Tongue (tissue), 2 donors: ENCODE measurements around the gene BOK. TPM values are rescaled to one million over a fixed set of nuclear protein-coding genes. Genes with fewer than 3 reads are reported as not detected.
"Not testable (repeated sequence)": the region's sequence is repeated elsewhere in the genome, so short reads cannot be mapped to it uniquely, and the experiment has no call there.

Experiments
- DNase-seq: peaks from one replicate; pipeline ENCODE4 v3.0.0-alpha.2; 2015
- total RNA-seq: library from RNA; depleted of rRNA; stranded (reverse); fragments of >200 nt; gene quantifications from one replicate; pipeline ENCODE4 v1.2.3, GENCODE V29; 2014

The BOK gene
- total RNA-seq, 1 donor from 2014 or later, result 28.0 TPM

DNA sequence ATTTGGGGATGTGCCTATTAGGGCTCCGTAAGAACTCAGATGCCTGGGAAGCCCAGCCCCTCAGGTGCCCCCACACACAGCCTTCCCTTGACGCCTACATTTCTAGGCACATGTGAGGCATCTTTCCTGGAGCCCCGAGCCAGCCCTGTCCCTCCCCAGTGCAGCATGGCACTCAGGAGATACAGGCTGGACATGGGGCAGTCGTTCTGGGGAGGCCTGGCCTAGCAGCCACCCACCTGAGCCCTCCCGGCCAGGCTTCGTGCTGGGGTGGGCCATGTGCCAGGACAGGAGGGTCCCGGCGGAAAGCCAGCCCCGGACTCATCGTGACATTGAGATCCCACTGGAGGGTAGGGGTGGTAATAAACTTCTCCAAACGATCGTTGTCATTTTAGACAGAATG lies 15.2 kb downstream of the BOK start:
- DNase-seq, result no peak

DNA sequence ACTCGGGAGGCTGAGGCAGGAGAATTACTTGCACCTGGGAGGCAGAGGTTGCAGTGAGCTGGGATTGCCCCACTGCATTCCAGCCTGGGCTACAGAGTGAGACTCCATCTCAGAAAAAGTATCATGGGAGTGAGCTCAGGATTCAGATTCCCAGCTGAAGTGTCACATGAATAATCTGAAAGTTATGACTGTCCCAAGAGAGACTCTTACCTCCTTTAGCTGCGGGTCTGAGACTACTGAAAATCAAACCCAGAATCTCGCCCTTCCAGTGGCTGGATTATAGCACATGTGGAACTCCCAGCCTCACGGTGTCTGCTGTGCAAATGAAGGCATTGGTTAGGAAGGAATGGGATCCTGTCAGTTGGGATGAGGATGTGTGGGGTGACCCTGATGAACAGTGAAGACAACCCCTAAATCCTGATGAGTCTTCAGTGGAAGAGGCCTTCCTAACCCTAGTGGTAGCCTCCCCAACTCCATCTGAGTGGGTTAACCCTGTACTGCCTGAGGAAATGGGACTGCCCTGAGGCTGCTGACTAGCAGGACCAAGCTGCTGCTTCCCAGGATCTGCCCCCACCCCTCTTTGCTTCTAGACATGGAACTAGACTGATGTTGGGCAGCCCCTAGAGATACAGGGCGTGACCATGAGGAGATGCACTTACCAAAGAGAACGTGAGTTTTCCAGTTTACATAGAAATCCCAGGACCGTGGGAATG lies 16.5 kb downstream of the BOK start:
- DNase-seq, result no peak

DNA sequence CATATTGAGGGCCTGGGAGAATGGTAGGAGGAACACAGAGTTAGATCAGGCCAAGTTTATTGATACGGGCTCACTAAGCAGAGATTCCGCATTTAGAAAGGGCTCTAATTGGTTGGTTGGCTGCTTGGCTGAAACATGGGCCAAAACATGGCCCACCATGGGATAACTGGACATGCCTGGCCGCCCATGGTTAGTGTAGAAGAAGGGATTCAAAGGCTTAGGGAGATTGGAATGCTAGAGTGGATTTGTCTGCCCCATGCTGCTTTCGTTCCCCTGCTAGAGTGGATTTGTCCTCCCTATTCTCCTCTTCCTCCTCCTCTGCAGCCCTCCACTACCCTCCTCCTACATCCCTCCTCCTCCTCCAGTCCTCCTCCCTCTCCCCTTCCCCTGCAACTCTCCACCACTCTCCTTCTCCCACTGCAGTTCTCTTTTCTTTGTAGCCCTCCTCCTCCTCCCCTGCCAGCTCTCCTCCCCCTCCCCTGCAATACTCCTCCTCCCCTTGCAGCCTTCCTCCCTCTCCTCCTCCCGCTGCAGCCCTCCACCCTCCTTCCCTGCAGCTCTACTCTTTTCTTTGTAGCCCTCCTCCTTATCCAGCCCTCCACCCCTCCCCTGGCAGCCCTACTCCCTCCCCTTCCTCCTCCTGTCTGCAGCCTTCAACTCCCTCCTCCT lies 17.2 kb downstream of the BOK start:
- no peak for DNase-seq

DNA sequence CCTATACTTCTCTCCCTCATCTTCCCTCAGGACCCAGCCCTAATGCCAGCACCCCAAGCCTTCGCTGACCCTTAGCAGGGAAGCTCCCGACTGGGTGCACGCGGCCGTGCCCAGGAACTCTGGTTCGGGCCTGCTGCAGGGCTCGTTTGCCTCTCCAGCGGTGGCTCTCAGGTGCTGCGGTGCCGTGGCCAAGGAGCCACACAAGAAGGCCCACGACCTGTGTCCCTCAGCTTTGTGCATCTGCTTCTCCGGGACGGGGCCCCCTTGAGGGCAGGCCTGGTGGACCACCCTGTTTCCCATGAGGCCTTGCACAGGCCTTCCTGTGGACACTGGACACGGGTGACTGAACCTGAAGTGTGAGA lies 17.7 kb downstream of the BOK start:
- DNase-seq, result no peak

DNA sequence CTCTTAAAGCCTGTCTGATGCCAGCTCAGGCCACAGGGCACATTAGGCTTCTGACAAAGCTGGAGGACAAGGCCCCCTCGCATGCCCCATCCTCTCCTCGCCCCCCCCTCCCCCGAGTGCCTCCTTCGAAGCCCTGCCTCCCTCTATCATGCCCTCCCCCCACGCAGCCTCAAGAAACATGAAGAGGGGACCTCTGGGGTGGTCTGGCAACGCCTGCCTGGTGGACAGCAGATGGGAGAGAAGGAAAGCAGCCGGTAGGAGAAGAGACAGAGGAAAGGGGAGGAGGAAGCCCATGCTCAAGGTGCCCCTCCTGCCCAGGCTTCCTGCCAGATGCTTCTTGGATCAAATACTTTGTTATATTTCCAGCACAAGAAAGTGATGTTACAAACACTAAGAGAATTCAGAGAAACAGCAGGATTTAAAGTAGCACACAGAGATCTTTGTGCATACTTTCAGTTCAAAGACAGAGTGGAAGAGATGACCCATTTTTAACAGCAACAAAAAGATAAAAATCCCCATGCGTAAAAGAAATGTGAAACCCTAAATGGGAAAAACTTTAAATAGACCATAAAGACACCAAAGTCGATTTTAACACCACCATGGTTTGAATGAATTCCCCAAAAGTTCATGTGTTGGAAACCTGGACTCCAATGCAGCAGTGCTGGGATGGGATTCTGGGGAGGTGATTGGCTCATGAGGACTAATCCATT lies 19.0 kb downstream of the BOK start:
- DNase-seq, result peak; percentile 82

DNA sequence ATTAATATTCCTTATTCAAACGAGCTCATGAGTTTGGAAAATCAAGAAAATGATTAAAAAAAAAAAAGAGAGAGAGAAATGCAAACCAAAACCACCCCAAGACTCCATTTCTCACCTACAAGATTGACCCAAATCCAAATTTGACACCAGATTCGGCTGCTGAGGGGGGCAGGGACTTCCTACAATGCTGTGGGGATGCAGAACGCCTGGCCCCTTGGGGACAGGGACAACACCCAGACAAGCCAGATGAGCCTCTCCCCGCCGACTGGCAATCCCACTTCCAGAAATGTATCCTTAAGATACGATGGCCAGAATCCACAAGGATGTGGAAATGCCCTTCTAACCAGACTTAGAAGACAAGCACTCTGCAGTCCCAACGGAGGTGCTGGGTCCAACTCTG lies 20.7 kb downstream of the BOK start:
- DNase-seq, result no peak

DNA sequence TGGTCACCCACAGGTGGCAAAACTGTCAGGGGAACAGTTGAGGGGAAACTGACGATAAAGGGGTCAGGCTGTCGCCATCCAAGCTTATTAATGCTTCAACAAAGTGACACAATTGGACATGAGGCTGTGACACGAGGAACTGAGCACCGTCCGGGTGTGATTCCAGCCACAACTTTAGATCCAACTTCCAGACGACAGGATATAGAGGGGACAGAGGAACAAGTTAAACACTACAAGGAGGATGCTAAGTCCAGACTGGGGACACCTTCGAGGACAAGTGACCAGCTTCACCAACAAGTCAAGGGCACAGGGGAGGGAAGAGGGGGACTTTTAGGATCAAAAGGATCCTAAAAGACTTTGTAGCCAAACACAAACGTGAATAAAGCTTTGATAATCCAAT lies 23.8 kb downstream of the BOK start:
- DNase-seq, result no peak

DNA sequence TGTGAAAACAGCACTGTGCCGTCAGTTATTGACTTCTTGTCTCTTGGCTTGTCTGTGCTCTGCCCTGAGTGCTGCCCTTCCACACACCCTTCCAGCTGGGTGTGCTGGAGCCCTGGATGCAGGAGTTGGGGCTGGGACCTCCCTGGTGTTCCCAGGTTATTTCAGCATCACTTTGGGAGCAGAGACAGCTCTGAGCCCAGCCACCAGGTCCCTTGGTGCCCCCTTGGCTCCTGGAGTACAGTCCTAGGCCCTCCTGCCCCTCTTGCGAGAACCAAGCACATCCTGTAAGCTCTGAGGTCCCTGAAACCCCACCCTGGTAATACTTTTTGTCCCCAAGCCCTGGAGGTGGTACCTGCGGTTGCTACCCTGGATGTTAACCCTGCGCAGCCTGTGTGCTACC lies 24.3 kb downstream of the BOK start:
- no peak for DNase-seq

DNA sequence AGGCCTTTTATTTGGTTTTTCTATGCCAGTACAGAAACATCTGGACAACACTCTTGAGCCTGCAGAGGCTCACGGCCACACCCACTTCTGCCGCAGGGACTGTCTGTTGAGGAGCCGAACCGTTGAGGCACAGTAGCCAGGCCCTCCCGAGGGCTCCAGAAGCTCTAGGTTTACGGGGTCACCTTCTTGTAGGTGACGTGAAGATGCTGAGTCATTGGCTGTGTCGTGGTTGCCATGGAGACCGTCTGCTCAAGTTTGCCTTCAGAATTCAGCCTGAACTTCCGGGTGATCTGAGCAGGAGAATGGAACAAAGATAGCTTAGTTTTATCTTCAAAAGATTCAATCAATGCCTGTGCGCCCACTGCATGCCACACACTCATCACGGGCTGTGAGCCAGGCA lies 25.9 kb downstream of the BOK start:
- DNase-seq, result no peak

DNA sequence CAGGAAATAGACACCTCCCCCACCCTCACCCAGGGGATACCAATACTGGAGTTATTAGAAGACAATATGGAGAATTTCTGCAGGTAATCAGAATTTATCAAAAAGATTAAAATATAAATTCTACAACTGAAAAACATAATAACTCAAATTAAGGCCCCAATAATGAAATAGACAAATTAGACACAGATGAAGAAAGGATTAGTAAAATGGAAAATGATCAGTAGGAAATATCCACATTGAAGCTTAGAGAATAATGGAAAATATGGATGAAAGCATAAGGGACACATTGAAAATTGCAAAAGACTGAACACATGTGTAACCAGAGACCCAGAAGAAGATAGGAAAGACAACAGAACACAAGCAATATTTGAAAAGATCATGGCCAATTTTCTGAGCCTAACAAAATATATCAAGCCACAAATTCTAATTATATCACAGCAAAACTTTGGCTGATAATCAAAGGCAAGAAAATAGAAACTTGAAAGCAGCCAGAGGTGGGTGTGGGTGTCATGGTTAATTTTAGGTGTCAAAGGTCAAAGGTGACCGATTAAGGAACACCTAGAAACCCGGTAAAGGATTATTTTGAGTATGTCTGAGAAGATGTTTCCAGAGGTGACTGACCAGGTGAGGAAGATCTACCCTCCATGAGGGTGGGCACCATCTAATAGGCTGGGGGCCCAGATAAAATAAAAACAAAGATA lies 28.2 kb downstream of the BOK start:
- no peak for DNase-seq

DNA sequence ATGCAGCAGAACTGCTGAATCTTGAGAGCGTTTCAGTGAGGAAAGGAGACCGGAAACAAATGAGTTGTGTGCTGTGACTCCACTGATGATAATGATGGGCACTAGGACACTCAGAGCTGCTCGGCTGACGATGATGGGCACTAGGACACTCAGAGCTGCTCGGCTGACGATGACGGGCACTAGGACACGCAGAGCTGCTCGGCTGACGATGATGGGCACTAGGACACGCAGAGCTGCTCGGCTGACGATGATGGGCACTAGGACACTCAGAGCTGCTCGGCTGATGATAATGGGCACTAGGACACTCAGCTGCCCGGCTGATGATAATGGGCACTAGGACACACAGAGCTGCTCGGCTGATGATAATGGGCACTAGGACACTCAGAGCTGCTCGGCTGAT lies 31.3 kb downstream of the BOK start:
- DNase-seq, result not testable (repeated sequence)

DNA sequence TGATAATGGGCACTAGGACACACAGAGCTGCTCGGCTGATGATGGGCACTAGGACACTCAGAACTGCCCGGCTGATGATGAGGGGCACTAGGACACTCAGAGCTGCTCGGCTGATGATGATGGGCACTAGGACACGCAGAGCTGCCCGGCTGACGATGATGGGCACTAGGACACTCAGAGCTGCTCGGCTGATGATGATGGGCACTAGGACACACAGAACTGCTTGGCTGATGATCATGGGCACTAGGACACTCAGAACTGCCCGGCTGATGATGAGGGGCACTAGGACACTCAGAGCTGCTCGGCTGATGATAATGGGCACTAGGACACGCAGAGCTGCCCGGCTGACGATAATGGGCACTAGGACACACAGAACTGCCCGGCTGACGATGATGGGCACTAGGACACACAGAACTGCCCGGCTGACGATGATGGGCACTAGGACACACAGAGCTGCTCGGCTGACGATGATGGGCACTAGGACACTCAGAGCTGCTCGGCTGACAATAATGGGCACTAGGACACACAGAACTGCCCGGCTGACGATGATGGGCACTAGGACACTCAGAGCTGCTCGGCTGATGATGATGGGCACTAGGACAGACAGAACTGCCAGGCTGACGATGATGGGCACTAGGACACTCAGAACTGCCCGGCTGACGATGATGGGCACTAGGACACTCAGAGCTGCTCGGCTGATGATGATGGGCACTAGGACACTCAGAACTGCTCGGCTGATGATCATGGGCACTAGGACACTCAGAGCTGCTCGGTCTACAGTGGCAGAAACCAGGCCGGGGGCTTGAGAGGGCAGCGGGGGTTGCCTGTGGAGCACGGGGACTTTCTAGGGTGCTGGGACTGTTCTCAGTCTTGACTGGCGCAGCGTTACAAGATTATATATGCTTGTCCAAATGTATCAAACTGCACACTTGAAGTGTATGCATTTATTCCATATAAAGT lies 32.2 kb downstream of the BOK start:
- not testable (repeated sequence) for DNase-seq

DNA sequence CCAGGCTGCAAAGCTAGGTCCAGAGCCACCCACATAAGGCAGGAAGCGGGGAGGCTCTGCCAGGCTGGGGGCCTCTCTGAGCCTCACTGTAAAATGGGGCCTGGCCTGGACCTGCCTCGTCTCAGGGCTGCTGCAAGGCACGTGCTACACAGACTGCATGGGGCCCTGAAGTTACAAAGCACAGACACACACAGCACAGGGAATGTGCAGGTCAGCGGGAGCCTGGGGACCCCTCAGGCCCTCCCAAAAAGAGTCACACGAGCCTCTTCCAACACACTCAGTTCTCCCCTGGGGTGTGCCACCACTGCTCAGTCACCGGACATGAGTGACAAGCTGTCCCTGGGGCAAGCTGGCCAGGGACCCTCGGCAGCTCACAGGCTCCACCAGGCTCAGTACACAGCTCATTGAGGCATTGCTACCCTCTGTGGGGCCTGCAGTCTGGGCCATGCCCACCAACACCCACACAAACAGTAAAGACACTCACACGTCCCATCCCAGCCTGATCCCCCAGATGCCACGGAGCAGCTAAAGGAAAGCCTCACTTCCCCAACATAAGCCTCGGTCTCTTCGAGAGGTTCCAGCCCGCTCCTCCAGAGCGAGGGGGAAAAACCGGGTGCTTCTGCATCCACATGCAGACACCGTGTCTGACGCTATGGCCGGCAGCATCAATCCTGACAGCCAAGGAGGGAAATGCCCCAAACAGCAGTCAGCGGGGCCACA lies 33.7 kb downstream of the BOK start:
- DNase-seq, result no peak

DNA sequence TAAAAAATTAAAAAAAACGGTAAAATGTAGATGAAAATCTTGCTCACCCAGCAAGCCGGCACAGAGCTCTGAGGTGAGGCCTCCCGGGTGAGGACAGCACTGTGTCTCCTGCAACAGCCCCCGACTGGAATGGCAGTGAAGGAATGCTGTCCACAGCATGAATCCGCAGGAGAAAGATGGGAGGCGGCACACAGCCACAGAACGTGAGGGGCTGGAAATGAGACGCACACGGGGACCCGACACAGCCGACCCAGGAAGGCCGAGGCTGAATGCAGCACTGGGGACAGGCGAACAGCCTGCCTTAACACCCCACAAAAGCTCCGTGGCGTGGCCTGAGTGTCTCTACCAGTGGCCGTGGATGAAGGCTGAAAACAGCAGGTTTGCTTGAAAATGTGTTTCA lies 34.7 kb downstream of the BOK start:
- no peak for DNase-seq

DNA sequence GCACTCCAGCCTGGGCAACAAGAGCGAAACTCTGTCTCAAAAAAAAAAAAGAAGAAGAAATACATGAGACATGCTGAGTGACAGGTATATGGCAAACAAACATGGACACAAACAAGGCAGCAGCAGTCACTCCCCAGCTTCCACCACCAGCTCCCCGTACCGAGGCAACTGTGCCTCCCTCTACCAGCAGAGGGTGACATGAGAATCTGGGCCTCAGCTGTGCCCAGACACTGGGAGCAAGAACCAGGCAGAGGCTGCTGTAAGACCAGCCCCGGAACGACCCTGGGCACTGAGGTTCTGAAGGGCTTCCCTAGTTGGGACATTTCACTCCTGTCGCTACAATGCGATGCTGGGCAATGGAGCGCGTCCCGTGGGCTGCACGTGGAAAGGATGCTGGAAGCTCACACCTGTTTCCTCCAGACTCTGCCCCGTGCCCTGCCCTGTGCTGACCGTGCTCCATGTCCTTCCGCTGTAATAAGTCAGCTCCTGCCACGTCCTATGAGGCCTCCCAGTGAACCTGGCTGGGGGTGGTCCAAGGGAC lies 37.1 kb downstream of the BOK start:
- no peak for DNase-seq

DNA sequence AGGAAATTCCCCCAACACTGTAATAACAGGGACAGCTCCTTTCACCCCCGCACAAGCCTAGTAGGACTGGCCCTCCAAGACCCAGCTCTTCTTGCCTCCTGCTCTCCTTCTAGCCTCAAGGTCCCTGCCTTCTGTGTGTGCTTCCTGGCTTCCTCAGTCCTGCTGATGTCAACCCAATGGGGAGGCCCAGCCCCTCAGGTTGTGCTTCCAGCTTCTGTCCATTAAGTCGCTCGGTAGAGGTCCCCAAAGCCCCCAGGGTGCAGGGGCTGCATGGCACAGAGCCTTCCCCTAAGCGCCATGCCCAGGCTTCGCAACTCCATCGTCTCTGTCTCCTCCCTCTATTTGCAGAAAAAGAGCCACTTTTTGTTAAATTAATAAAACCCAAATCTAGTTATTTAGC lies 39.0 kb downstream of the BOK start:
- DNase-seq, result no peak

DNA sequence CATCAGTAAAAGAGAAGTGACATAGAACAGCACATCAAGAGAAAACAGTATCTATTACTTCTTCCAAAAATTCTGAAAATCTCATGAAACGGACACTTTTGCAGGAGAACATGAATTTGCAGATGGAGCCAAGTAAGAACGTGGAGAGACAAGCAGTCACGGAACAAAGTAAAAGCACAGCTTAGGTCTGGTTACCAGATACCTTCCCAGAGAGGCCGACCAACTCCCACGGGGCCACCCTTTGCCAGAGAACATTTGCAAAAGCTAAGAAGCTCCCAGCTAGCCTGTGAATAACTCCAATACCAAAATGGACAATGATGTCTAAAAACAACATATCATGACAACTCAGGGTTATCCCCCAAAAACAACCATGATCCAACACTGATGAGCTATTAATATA lies 39.5 kb downstream of the BOK start:
- peak; percentile 45 for DNase-seq

DNA sequence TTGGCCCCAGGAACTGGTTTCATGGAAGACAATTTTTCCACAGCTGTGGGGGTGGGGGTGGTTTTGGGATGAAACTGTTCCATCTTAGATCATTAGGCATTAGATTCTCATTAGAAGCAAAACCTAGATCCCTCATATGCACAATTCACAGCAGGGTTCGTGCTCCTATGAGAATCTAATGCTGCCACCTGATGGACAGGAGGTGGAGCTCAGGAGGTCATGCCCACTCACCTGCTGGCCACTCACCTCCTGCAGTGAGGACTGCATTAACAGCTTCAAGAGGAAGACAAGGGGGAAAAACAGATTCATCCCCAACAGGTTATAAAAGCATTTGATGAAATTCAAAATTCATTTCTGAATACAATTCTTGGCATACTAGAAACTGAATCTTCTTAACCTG lies 39.9 kb downstream of the BOK start:
- DNase-seq, result no peak

DNA sequence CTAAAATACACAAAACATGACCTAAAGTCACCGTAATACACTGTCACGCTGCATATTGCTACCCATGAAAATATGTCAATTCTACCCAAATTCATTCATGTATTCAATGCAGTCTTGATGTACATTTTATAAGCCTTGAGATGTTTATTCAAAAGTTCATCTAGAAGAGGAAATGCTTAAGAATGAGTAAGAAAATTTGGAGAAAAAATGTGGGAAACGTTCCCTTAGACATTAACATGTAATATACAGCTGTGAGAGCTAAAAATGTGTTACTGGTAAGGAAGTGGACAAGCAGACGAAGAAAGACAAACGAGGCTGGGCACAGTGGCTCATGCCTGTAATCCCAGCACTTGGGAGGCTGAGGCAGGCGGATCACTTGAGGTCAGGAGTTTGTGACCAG lies 41.1 kb downstream of the BOK start:
- no peak for DNase-seq

DNA sequence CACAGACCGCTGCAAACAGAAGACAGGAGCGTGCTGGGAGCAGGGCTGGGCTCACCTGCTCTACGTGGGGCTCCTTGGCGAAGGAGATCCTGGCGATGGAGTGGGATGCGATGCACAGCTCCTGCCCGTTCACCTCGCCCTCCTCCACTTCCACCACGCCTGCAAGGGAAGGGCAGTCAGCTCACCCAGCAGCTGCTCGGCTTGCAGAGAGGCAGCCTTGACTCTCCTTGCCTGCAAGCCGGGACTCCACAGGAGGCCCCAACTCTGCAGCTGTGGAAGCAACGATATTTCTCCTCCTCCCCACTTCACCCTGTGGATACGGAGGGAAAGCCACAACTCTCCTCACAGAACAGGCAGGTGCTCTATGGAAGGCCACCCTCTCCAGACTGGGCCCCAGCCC lies 43.3 kb downstream of the BOK start:
- no peak for DNase-seq

DNA sequence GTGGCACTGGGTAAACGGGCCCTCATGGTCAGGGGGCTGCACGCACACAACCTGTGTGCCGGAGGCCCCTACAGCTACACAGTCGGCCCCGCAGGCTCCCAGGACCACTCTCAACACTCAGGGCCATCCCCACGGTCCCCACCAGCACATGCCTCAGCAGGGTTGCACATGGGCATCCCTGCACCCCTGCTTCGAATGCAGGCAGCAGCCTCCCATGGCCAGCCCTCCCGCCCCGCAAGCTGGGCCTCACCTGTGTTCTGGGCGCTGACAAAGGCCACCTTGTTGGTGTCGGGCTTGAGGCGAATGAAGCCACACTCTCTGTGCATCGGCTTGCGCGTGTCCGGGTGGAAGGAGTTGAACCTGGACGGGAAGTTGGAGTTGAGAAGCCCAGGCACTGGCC lies 44.2 kb downstream of the BOK start:
- no peak for DNase-seq
